Measurements from ENCODE around the gene CACNA1G. TPM values are rescaled to one million over a fixed set of nuclear protein-coding genes. Genes with fewer than 3 reads are reported as not detected.
A peak's percentile ranks its signal among the peaks of the same experiment; 100 is the strongest.

The CACNA1G gene
- total RNA-seq, 3 donors from 2014 or later = 0.07 to 0.32 (median 0.12) TPM

GRCh38 chr17:50559674-50560184 lies 786 bp upstream of the CACNA1G start:
- H3K4me3 ChIP-seq = no peak overlapping the region
- H3K4me1 ChIP-seq (ENCODE audit: low read depth) = peaks cover 30% of the 10 kb centered on the region
- TF ChIP-seq CTCF (IDR thresholded peaks at IDR 0.05) = no peak
- H3K36me3 ChIP-seq (ENCODE audit: low read depth) = no peaks in the 10 kb centered on the region
- H3K9me3 ChIP-seq = no peaks in the 10 kb centered on the region
- intact Hi-C loops (cut with DNase I, micrococcal nuclease) = loop anchor here (10.0 kb wide), 2 partner anchors 125 to 395 kb away; no protein-coding TSS in a partner anchor
- DNase-seq (peak in 2 of 3 donors; percentile 63 to 70), ATAC-seq (peak; percentile 66)

GRCh38 chr17:50560931-50561745 lies 623 bp downstream of the CACNA1G start:
- intact Hi-C loops (cut with DNase I, micrococcal nuclease) = no loop called here
- no peak for TF ChIP-seq CTCF (IDR thresholded peaks at IDR 0.05)
- H3K4me1 ChIP-seq (ENCODE audit: low read depth) = peaks cover 30% of the 10 kb centered on the region

GRCh38 chr17:50561746-50562141 lies 1.2 kb downstream of the CACNA1G start:
- TF ChIP-seq CTCF (IDR thresholded peaks at IDR 0.05) = no peak
- ATAC-seq (no peak), DNase-seq (no peak)
- intact Hi-C loops (cut with DNase I, micrococcal nuclease) = no loop called here
- Histone ChIP-seq H3K9me3 (no peaks in the 10 kb centered on the region), H3K4me1 (ENCODE audit: low read depth) (peaks cover 30% of the 10 kb centered on the region), H3K36me3 (ENCODE audit: low read depth) (no peaks in the 10 kb centered on the region), H3K4me3 (no peak overlapping the region)

More at GRCh38 chr17:50560931-50561745, 623 bp downstream of the CACNA1G start:
- DNase-seq (no peak), ATAC-seq (no peak)
- no peak overlapping the region for H3K4me3 ChIP-seq
- H3K36me3 ChIP-seq (ENCODE audit: low read depth) = no peaks in the 10 kb centered on the region
- no peaks in the 10 kb centered on the region for H3K9me3 ChIP-seq

- Histone ChIP-seq H3K4me3 (no peak overlapping the region), H3K4me1 (ENCODE audit: low read depth) (peaks cover 28% of the 10 kb centered on the region), H3K36me3 (ENCODE audit: low read depth) (no peaks in the 10 kb centered on the region), H3K9me3 (no peaks in the 10 kb centered on the region)
- ATAC-seq = no peak
- no peak for DNase-seq
- TF ChIP-seq CTCF (IDR thresholded peaks at IDR 0.05) = no peak
- intact Hi-C loops (cut with DNase I, micrococcal nuclease) = no loop called here
Measured at GRCh38 chr17:50562242-50563091, 2.0 kb downstream of the CACNA1G start.

GRCh38 chr17:50563092-50563511 lies 2.6 kb downstream of the CACNA1G start:
- H3K9me3 ChIP-seq = no peaks in the 10 kb centered on the region
- DNase-seq (no peak), ATAC-seq (no peak)
- peaks cover 28% of the 10 kb centered on the region for H3K4me1 ChIP-seq (ENCODE audit: low read depth)
- no peaks in the 10 kb centered on the region for H3K36me3 ChIP-seq (ENCODE audit: low read depth)
- no peak overlapping the region for H3K4me3 ChIP-seq
- no peak for TF ChIP-seq CTCF (IDR thresholded peaks at IDR 0.05)
- intact Hi-C loops (cut with DNase I, micrococcal nuclease) = no loop called here
